SW480 (cell line): ENCODE measurements around the gene FTCD.
A peak's percentile ranks its signal among the peaks of the same experiment; 100 is the strongest.

Source experiments
- DNase-seq: peaks from one replicate; pipeline ENCODE4 v3.0.0-alpha.2; 2016; ENCODE audit warnings: low spot score

The FTCD gene

GRCh38 chr21:46124083-46124925 is 31.1 kb downstream of the FTCD start:
- no peak for DNase-seq

- DNase-seq = no peak
Measured at GRCh38 chr21:46122758-46123683, 32.4 kb downstream of the FTCD start.

DNA sequence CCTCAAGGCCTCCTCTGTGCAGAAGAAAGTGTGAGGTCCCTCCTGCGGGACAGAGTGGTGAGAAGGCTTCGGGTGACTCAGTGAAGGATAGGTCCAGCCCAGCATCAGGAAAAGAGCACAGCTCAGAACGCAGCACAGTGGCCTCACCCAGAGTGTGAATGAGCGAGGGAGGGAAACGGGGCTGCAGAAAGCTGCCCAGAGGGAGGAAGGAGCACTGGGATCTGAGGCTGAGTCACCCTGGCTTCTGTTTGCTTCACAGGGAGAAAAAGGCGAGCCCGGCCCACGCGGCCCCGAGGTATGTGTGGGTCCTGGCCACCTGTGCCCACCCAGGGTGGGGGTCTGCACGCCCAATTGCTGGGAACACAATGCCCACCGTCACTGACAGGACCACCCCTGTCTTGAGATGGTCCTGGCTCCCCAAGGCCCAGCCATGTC is 33.1 kb downstream of the FTCD start:
- DNase-seq = peak; percentile 38

- no peak for DNase-seq
Measured at GRCh38 chr21:46121286-46122221, 33.8 kb downstream of the FTCD start.

GRCh38 chr21:46120301-46121285 is 34.8 kb downstream of the FTCD start:
- DNase-seq = no peak

GRCh38 chr21:46119637-46120271 is 35.6 kb downstream of the FTCD start:
- no peak for DNase-seq

DNA sequence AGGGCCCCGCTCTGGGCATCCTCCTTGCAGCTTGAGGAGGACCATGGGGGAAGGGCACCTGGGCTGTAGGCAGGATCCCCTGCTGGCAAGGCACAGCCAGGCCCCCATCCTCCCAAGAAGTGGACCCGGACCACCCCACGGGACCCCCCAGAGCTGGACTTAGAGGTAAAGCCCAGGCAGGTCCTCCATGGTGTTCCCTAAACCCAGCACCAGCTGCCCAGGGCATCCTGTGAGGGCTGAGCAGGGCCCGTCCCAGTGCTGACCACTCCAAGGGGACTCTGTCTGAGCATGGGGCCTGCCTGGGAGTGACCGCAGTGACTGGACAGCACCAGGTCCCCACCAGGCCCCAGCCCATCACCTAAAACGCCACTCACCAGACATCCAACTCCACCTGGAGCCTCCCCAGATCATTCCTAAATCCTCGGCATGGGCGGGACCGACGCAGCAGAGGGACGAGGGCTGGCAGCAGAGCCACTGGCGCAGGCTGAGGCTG is 36.2 kb downstream of the FTCD start:
- DNase-seq = no peak

DNA sequence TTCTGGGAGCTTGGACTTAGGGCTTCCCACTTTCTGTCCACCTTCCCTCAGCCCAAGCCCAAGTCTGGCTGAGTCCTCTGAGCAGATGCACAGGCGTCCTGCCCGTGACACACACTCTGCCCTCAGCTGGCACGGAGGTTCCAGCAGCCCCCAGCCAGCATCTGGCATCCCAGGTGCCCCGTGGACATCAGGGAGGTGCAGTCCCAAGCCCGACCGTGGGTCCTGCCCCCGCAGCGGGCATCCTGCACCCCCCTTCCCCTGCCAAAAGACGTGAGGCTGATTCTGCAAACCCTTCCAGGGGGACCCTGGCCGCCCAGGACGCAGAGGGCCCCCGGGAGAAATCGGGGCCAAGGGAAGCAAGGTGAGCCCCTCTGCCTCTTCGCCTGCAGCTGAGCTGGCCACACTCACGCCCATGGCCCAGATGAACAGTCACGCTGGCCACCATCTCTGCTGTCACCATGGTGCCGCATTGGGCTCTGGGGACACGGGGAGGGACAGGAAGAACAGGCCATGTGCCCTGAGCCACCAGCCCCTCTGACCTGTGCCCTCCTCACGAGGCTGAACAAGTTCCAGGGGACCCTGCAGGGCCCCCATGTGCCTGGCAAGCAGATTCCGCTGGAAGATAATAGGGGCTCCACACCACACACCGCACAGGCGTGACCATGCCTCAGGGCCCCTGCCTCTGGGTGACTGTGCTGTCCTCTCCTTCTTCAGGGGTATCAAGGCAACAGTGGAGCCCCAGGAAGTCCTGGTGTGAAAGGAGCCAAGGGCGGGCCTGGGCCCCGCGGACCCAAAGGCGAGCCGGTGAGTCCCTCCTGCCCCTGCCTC is 36.8 kb downstream of the FTCD start:
- DNase-seq = no peak

- DNase-seq = no peak
Measured at GRCh38 chr21:46117586-46118315, 37.6 kb downstream of the FTCD start.

DNA sequence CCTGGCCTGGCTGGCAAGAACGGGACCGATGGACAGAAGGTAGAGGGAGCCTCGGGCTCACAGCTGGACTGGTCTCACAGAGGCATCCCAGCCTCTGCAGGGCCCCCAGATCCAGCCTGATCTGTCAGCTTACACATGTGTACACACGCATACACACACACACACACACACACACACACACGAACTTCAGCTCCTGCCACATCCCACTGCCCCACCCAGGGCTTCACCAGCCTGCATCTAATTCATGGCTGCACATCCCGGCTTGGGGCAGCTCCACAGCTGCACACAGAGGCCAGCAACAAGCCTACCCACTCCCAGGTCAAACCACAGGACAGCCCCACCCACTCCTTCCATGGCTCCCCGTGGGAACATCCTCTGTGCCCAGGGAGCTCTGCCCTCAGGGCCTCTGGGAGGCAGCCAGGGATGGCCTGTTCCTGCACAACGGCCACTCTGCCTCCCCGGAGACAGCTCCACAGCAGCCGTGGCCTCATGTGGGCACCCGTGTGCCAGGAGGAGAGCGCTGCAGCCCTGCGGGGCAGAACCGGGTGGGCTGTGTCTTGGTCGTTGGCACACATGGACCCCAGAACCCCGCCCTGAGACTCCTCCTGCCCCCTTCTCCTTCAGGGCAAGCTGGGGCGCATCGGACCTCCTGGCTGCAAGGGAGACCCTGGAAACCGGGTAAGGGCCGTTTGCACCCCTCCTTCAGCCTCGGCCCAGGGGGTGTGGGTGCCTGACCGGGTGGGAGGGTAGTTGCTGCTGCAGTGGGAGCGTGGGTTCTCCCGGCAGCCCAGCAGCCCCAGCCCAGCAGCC is 38.4 kb downstream of the FTCD start:
- peak; percentile 62 for DNase-seq

DNA sequence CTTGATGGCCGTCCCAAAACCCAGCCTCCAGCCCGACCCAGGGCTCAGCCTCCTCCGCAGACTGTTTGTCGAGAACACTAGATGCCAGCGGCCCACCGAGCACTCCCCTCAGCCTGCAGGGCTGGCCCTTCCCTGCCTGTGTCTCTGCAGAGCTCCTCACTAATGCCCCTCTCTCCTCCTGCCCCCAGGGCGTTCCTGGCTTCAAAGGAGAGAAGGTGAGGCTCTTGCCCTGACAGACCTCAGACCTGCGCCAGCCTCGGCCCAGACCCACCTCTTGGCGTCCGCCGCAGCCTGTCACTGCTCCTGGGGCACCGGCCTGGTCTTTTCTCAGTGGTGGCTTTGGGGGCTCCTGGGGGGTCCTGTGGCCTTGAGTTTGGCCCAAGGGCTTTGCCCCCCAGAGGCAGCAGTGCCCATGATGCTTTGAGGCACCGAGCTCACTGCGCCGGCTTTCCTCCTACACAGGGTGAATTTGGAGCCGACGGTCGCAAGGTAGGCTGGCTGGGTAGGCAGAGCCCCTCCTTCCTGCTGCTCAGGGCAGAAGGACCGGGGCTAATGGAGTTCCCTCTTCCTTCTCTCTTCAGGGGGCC is 39.1 kb downstream of the FTCD start:
- no peak for DNase-seq

GRCh38 chr21:46115441-46116188 is 39.8 kb downstream of the FTCD start:
- no peak for DNase-seq

DNA sequence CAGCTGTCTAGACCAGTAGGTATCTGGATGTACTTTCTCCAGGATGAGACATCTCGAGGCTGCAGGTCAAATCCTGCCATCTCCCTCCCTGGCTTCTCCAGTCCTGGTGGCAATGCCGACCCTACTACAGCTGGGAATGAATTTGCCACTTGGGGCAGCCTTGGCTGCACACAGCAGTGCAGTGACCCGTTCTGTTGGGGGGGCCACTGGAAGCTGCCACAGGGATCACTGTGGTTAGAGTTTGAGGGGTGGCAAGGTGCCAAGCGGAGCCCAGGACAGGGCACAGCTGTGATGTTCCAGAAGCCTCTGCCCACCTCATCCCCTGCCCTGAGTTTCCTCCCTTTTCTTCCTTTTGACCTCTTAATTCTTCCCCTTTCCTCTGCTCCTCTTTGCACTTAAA is 40.4 kb downstream of the FTCD start:
- DNase-seq = no peak

GRCh38 chr21:46113497-46114176 is 41.7 kb downstream of the FTCD start:
- no peak for DNase-seq

- DNase-seq = no peak
Measured at GRCh38 chr21:46112725-46113215, 42.6 kb downstream of the FTCD start.
